HG03521 (cell line): ENCODE measurements around the gene SLC8B1.

Source experiments
- ATAC-seq: cut with Tn5 transposase; IDR thresholded peaks from one replicate; pipeline ENCODE4 v1.9.1; 2021; ENCODE audit warnings: mild to moderate bottlenecking, moderate library complexity; ENCODE audit not compliant: unreplicated experiment

Gene SLC8B1

GRCh38 chr12:113271853-113272561 is 62.9 kb downstream of the SLC8B1 start:
- ATAC-seq = no peak

- no peak for ATAC-seq
Measured at GRCh38 chr12:113271466-113271852, 63.5 kb downstream of the SLC8B1 start.

DNA sequence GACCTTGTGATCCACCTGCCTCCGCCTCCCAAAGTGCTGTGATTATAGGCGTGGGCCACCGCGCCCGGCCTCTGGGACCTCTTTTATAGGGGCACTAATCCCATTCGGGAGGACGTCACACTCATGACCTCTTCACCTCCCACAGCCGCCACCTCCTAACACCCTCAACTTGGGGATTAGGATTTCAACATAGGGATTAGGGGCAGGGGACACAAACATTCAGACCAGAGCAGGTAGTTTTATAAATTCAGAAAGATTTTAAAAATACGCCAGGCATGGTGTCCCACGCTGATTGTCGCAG is 64.2 kb downstream of the SLC8B1 start:
- ATAC-seq = no peak

GRCh38 chr12:113269257-113269943 is 65.5 kb downstream of the SLC8B1 start:
- no peak for ATAC-seq

DNA sequence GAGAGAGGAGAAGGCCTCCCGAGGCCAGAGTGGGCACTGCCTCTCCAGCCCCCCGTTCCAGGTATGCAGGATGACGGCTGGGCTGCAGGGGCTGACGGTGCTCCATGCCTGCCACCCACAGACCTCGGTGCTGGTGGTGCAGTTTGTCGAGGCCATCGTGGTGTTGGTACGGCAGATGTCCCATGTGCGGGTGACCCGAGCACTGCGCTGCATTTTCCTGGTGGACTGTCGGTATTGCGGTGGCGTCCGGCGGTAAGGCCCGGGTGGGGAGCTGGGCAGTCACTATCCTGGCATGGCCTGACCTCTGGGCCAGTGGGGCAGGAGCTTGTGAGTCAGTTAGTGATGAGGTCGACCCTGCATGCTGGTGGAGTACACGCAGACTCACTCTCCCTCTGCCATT is 66.3 kb downstream of the SLC8B1 start:
- ATAC-seq = no peak

DNA sequence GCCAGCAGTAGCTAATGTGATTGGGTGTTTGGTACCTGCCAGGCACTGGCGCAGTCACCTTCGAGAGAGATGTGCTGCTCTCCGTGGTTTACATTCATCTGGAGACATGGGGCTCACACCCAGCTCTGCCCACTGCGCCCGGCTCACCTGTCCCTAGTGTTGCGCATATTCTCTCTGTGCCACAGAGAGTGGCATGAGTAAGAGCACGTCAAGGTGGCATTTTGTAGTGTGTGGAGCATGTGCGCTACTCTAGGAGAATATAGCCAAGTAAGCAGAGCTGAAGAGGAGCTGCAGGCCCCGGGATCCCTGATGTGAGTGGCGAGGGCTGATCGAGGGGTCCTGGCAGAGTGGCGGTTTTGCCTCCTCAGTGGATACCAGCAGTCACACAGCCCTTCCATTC is 66.8 kb downstream of the SLC8B1 start:
- ATAC-seq = no peak

- no peak for ATAC-seq
Measured at GRCh38 chr12:113267621-113268020, 67.3 kb downstream of the SLC8B1 start.

- ATAC-seq = no peak
Measured at GRCh38 chr12:113266106-113266895, 68.6 kb downstream of the SLC8B1 start.

DNA sequence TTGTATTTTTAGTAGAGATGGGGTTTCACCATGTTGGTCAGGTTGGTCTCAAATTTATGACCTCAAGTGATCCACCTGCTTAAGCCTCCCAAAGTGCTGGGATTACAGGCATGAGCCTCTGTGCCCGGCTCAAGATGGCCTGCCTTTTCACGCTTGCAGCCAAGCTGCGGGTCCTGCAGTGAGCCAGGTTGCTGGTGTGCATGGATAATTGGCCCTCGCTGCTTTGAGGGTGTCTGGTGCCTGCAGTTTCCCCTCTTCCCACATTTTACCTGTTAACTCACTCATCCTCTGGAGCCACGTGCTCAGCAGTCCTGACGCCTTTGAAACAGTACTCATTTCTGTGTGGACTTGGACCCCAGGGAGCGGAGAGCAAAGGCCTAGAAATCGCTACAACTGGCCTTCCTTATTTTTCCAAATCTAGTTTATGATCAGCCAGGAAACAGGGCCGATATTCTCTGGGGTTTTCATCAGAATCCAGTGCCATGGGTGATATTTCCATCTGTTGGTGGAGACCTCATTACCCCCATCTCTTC is 71.4 kb downstream of the SLC8B1 start:
- ATAC-seq = no peak

- no peak for ATAC-seq
Measured at GRCh38 chr12:113262710-113263109, 72.2 kb downstream of the SLC8B1 start.

GRCh38 chr12:113261847-113262470 is 73.0 kb downstream of the SLC8B1 start:
- no peak for ATAC-seq

GRCh38 chr12:113260636-113261300 is 74.1 kb downstream of the SLC8B1 start:
- no peak for ATAC-seq

DNA sequence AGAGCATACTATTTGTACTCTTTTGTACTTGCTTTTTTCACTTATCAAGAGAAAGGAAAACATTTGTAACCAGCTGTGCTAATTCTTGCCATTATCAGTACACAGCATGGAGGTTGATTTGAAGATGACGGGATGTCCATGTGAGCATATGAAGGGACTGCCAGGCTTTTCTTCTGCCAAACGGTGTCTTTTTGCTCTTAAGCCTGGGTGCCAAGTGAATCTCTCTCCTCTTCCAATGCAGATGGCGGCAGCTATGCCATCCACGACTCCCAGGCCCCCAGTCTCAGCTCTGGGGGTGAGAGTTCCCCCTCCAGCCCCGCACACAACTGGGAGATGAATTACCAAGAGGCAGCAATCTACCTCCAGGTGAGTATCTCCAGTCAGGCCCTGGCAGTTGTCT is 74.8 kb downstream of the SLC8B1 start:
- no peak for ATAC-seq

GRCh38 chr12:113257564-113257963 is 77.3 kb downstream of the SLC8B1 start:
- ATAC-seq = no peak

DNA sequence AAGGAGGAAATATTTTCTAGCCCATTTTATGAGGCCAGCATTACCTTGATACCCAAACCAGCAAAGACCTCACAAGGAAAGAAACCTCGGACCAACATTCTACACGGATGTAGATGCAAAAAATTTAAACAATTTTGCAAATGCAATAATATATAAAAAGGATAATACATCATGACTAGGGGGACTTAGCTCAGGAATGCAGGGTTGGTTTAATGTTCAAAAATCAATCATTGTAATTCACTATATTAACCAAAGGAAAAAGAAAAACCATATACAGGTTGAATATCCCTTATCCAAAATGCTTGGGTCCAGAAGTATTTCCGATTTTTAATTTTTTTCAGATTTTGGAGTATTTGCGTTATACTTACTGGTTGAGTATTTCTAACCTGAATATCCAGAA is 80.6 kb downstream of the SLC8B1 start:
- no peak for ATAC-seq

DNA sequence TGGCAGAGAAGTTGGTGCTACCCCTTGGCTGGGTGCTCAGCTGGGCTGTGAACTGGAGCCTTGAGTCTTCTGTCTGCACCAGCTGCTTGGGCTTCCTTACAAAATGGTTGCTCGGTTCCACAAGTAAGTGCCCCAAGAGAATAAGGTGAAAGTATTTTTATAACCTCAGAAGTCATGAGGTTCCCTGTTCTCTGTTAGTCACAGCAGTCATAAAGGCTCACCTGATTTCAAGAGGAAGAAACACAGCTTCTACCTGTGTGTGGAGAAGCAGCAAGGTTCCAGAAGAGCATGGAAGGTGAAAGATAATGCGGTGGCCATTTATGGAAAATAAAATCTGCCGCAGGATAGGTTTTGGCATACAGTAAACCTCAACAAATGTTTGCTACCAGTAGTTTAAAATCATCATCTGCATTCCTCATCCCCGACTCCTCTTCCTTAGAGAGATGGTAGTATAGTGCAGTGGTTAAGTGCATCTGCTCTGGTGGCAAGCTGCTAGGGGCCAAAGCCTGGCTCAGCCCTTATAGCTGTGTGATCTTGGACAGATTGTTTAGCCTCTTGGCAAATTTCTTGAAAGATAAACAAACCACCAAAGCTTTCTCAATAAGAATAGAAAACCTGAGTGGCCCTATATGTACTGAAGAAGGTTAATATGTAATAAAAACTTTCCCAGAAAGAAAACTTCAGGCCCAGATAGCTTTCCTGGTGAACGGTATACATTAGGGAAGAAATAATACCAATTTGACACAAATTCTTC is 81.2 kb downstream of the SLC8B1 start:
- ATAC-seq = no peak

GRCh38 chr12:113252494-113252893 is 82.4 kb downstream of the SLC8B1 start:
- no peak for ATAC-seq

DNA sequence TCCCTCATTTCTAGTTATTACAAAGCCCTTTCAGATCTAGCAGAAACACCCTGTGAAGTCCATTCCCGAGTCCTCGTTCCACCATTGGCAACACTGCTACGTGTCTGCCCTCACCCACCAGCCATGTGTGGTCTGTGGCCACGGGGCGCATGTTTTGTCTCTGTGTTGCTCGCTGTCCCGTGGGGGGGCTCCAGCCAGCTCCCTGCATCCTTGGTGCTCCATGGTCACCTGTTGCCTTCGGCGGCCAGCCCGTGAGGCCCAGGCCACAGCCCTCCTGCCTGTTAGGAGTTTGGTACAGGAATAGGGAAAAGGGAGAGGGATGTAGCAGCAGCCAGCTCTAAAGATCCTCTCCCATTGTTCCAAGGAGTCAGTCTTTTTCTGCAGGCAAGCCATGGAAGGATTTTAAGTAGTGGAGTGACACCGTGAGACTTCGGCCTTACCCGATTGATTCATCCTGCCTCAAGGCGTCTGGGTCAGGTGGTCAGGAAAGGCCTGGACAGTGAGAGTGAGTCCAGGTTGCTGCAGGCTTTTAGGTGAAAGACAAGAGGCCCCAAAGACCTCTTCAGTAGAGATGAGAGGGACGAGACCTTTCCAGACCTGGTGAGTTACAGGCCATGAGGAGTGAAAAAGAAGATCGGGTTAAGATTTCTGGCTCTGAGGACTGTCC is 83.4 kb downstream of the SLC8B1 start:
- no peak for ATAC-seq

DNA sequence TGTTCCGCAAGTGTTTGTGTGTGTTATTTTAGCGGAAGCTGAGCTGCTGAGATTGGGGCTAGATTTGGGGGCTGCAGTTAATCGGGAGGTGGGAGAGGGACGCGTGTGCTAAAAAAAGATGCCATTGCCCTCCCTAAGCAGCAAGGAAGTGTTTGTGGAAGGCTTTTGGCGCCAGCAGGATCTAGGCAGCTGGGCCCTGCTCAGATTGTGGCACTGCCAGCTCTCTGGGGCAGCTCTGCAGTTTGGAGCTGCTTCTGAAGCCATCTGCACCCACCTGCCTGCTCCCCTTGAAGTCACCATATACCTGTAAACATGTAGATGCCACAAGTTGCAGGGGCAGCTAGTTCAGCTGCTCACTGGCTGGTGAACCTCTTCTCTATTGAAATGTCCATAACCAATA is 84.9 kb downstream of the SLC8B1 start:
- ATAC-seq = no peak

GRCh38 chr12:113249546-113249945 is 85.4 kb downstream of the SLC8B1 start:
- no peak for ATAC-seq
